ENCODE measurements around the gene PRODH2.

The PRODH2 gene

GRCh38 chr19:35793381-35794165, 19.1 kb downstream of the PRODH2 start:
- no peak for DNase-seq (ENCODE audit: low read depth)

DNA sequence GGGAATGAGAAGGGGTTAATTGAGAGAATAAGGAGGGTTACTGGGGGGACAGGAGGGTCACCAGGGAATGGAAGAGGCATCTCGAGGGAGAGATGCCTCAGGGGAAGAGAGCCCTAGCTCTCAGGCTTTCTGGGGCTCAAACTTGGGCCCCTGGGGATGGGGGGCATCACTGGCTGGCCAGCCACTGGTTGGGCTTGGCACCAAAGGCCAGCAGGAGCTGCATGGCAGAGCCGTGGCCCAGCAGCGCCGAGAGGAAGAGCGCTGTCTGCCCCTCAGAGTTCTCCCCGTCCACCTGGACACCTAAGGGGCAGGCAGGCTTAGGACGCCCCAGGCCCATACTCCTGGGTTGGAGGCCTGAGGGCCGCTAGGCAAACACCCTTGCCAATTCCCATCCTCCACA, 19.8 kb downstream of the PRODH2 start:
- DNase-seq (ENCODE audit: low read depth) = no peak

GRCh38 chr19:35792312-35792711, 20.3 kb downstream of the PRODH2 start:
- DNase-seq (ENCODE audit: low read depth) = no peak

DNA sequence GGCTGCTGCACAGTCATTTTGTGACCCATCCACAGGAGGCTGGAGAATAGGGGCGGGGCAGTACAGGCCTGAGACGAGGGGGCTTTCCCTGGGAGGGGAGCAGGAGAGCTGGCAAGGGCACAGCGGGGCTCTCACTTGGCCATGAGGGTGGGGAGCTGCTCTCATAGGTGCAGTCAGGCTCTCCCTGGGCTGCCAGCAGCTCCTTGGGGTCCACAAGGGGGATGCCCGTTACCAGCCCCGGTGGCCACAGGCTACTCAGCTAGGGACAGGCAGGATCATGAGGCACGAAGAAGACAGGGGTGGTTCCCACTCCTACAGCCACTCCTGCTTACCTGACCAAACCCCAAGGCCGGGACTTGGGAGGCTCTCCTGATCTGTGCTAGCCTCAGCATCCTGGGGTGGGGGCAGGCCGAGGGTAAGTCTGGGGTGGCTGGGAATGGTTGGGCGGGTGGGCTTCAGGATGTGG, 20.8 kb downstream of the PRODH2 start:
- no peak for DNase-seq (ENCODE audit: low read depth)

DNA sequence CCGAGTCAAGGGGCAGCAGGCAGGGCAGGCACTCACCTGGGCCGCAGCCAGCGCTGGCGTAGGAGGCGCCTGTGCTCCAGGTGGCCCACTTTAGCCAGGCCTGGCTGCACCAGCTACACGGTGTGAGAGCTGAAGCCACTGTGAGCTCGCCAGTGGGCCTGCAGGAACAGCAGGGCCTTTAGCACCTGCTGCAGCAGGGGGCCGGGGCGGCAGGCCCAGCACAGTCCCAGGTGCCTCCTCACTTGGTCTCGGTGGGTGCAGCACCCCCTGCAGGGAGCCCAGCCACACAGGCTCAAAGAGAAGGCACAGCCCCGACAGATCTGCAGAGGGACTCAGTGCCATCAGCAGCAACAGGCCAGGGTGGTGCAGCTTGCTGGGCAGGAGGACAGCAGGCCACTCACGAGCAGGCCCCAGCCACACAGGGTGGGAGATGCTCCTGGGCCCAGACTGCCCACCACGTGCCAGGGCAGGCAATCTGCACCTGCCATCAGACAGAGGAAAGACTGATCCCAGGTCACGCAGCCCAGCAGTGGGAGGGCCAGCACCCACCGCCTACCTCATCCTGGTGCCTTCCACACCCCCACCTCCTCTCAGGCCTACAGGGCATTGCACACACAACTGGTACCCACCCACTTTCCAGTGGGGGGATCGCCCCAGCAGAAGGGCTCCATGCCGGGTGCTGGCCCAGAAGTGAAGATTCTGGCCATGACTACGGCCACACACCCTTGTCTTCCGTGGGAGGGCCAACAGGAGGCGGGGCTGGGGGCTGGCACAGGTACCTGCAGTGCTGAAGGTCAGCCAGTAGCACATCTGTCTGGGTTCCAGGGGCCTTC, 21.4 kb downstream of the PRODH2 start:
- DNase-seq (ENCODE audit: low read depth) = no peak

DNA sequence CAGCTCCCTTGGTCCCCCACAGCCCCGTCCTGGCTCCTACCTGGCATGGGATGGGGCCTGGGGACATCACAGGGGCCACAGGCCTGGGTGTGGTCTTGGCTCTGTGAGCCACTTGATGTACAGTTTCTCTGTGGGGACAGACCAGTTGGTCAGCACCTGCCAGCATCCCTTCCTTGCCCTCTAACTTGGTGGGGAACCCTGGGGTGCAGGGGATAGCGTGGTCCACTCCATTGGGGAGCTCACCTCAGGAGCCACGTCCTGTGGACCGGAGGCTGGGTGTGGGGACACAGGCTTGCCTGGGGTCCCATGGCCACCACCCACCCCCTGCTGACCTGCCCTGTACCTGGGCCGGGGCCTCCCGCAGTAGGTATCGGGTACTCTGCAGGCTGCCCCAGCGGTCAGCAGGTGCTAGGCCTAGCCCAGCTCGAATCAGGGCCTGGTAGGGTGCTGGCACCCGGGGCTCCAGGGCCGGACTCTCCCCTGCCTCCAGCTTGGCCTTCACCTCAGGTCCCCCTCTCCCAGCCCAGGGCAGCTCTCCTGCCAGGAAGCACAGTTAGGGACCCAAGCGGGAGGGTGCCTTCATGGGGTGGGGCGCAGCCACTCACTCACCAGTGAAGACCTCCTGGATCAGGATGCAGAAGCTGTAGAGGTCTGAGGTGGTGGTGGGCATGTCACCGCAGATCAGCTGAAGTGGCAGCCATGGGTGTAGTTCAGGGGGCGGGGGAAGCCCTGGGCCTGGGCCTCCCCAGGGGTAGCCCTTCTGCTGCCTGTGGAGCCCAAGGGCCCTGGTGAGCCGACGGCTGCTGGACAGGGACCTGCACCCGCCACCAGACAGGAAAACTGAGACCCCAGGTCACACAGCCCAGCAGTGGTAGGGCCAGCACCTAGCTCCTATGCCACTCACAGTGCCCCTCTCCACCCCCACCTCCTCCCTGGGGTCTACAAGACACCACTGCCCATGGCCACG, 22.4 kb downstream of the PRODH2 start:
- DNase-seq (ENCODE audit: low read depth) = no peak

GRCh38 chr19:35789195-35789977, 23.3 kb downstream of the PRODH2 start:
- DNase-seq (ENCODE audit: low read depth) = no peak

DNA sequence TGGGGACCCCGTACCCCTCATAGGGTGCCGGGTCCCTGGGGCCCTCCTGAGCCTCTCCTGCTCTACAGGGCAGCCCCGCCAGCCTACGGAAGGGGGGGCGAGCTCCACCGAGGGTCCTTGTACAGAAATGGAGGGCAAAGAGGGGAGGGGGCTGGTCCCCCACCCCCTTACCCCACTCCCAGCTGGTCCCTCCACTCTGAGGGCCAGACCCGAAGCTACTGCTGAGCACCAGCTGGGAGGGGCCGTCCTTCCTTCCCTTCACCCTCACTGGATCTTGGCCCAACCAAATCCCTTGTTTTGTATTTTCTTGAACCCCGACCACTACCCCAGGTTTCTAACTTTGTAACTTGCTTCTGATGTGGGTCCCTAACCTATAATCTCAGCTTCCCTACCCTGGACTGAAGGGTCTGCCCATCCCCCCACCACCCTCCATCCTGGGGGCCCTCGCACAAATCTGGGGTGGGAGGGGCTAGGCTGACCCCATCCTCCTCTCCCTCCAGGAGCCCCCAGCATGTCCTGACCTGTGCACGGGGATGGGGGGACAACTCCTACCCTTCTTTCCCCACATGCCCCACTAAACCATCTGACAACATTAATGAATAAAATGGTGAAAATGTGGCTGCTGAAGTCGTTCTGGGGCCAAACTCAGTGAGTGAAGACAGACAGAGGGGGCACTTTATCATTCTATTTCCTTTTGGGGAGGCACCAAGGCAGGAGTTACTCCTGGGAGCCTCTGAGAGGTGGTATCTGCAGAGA, 24.3 kb downstream of the PRODH2 start:
- no peak for DNase-seq (ENCODE audit: low read depth)

- no peak for DNase-seq (ENCODE audit: low read depth)
Measured at GRCh38 chr19:35787227-35787799, 25.3 kb downstream of the PRODH2 start.

- no peak for DNase-seq (ENCODE audit: low read depth)
Measured at GRCh38 chr19:35786299-35787160, 26.1 kb downstream of the PRODH2 start.

DNA sequence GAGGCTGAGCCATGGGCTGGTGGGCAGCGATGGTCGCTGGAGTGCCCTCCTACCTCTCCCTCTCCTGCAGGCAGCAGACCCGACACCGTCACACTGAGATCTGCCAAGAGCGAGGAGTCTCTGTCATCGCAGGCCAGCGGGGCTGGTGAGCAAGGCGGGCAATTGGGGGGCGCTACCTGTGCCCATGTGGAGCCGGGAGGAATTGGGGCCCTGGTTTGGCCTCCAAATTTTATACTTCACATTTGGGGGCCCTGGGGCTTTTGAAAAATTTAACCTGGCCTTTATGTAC, 27.4 kb downstream of the PRODH2 start:
- no peak for DNase-seq (ENCODE audit: low read depth)

- DNase-seq (ENCODE audit: low read depth) = no peak
Measured at GRCh38 chr19:35784503-35785338, 27.9 kb downstream of the PRODH2 start.

GRCh38 chr19:35783469-35784434, 28.9 kb downstream of the PRODH2 start:
- DNase-seq (ENCODE audit: low read depth) = no peak

GRCh38 chr19:35782589-35782988, 30.1 kb downstream of the PRODH2 start:
- DNase-seq (ENCODE audit: low read depth) = no peak

DNA sequence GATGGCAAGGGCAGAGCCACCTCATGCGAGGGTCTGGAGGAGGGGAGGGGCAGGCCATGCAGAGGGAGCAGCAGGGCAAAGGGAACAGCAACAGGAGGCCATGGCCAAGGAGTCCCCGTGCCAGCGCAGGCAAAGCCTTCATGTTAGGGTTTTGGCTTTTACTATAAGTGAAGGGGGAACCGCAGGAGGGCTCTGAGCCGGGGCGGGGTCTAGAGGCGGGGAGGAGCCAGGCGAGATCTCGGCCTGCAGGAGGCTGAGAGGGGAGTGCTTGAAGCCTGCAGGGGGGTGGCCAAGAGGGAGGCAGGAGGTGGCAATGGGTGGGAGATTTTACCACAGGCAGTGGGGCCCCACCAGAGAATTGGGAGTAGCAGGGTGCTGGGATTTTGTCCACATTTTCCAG, 31.0 kb downstream of the PRODH2 start:
- no peak for DNase-seq (ENCODE audit: low read depth)

DNA sequence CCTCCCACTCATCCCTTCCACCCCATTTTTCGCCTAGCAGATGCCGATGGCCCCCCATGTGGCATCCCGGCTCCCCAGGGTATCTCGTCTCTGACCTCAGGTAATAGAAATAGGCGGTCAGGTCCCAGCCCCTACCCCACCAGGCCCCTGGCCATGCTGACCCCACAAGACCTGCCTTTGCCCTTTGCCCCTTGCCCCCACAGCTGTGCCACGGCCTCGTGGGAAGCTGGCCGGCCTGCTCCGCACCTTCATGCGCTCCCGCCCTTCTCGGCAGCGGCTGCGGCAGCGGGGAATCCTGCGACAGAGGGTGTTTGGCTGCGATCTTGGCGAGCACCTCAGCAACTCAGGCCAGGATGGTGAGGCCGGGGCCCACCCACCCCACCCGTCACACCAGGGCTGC, 31.9 kb downstream of the PRODH2 start:
- DNase-seq (ENCODE audit: low read depth) = no peak

- DNase-seq (ENCODE audit: low read depth) = no peak
Measured at GRCh38 chr19:35780058-35780457, 32.6 kb downstream of the PRODH2 start.

Data from HS-5 (cell line).